Measurements from ENCODE around the gene TCP11L2.
"Not testable (repeated sequence)": the region's sequence is repeated elsewhere in the genome, so short reads cannot be mapped to it uniquely, and the experiment has no call there.

TCP11L2 gene

DNA sequence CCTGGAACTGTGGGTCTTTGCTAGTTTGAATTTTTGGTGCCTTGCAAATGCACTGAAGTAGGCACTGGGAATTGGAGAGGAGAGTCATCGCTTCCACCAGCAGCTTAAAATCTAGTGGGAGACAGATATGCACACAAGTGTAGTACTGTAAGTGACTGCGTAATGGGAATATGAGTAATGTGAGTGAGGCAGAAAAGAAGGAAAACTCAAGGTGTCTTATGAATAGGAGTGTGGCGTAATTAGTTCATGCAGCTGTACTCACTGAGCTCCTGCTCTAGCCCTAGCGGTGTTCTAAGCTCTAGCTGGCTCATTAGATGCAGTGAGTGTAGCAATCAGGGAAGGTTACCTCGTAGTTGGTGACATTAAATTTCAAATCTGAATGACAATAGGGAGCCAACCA is 2.8 kb downstream of the TCP11L2 start:
- no peak for DNase-seq (ENCODE audit: low read depth in 1 of 2, low spot score in 1 of 2)

DNA sequence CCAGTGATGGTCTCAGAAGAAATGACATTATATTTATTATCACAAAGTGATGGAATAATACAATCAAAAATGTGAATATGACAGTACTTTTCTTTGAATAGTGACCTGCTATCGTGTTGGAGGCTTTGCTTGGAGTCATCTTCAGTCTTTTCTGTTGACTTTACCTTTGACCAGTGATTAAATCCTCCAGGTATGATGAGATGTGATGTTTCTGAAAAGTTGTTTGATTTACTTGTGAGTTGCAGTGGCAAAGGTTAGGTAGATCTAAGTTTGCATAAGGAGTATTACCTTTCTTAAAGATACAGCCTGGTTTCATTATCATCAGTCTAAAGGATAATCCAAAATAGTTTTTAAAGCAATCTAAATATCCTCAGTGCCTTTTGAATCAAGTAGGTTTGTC is 4.6 kb downstream of the TCP11L2 start:
- DNase-seq (ENCODE audit: low read depth in 1 of 2, low spot score in 1 of 2) = no peak

DNA sequence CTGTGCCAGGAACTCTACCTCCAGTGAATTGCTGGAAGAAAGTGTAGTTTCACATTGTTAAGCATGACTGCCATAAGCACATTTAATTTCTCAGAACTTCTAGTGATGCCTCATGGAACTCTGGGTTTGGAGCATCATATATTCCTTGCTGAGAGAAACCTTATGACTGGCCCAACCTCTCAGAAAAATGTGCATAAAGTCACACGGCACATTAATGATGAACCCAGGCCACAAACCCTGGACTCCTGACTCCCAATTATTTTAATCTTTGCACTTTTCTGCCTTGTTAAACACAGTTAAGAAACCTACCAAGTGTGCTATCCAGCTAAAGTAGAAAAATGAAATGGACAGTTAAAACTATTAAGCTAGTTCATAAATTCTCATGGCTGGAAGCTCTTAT is 5.6 kb downstream of the TCP11L2 start:
- DNase-seq (ENCODE audit: low read depth in 1 of 2, low spot score in 1 of 2) = no peak

DNA sequence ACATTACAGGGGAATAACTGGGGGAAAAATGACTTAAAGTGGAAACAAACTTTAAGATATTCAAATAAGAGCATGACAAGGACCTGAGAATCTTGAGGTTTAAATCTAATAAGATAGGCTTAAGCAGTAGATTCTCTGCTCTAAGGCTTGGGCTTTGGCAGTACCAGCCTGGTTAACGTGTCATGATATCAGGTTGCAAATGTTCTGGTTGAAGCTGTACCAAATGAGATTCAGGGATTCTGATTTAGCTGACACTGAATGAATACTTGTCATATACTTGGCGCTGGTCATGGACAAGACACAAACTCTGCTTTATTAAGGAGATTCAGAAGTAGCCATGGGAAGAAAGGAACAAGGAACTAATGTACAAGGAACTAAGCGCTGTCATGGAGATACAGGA is 6.1 kb downstream of the TCP11L2 start:
- no peak for DNase-seq (ENCODE audit: low read depth in 1 of 2, low spot score in 1 of 2)

DNA sequence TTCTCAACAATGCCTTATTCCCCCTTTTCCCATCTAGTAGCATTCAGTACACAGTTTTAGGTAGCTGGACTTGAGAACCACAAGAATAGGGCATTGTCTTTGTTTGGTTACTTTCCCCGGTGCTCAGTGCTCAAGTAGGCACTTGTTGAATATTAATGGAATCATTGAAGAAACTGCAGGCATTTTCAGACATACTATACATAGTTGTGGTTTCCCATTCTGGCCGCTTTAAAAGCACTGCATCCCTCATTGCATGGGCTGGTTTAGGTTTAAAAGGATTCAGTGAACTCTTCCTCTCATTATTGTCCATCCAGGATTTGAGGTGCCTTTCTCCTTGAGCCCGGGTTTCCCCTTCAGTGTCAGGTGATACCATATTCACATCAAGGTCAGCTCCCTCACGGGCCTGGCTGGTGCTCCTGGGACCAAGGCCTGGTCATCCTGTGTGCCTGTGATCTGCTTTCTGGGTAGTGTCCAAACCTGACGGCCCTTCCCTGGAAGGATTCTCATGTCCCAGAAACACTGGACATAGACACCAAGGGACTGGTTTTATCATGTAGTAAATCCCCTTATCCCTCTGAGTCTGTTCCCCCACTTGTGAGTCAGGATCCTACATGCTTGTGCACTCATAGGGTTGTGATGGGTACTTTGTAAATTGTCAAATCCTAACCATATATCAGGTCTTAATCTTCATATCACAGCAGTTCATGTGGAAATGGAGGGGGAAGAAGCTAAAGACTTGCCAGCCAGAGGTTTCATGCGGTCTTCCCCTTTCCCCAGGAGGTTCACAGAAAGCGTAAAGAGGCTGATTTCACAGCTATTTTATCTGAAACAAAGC is 7.4 kb downstream of the TCP11L2 start:
- no peak for DNase-seq (ENCODE audit: low read depth in 1 of 2, low spot score in 1 of 2)

DNA sequence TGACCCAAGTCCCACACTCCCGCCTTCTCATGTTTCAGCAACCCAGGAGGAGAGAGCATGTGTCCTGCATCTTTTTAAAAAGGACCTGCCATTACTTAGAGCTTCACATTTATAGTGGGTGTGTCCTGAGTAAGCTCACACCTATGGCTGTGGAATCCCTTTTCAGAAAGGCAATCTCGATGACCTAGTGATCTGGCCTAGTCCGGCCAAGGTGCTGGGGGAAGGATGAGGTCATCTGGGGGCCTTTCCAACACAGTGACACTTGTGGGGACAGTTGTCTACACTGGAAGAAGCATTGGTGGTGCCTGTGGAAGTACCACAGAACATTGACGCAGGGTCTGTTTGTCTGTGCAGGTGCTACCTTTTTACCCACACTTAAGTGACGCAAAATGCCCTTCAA is 8.2 kb downstream of the TCP11L2 start:
- DNase-seq (ENCODE audit: low read depth in 1 of 2, low spot score in 1 of 2) = no peak

DNA sequence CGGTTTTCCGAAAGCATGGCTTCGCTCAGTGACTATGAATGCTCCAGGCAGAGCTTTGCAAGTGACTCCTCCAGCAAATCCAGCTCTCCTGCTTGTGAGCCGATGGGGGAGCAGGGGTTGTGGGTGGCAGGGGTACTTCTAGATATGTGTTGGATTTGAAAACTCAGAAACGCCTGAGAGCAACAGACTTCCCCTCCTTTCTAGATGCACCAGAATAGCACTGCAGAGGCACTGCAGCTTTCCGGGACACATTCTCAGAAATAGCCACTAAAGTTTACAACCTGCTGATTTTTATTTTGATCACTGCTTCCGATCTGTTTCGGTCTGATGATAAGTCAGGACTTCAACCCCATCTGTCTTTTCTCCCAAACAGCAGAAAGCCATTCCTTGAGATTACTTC is 8.6 kb downstream of the TCP11L2 start:
- DNase-seq (ENCODE audit: low read depth in 1 of 2, low spot score in 1 of 2) = no peak

DNA sequence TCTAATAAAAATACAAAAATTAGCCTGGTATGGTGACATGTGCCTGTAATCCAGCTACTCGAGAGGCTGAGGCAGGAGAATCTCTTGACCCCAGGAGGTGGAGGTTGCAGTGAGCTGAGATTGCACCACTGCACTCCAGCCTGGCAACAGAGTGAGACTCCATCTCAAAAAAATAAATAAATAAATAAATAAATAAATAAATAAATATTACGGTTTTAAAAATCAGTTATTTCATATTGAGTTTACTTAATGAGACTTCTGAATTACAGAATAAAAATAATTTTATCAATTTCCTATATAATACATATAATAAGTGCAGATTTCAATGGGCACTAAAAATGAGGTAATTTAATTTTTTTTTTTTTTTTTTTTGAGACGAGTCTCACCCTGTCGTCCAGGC is 10.9 kb downstream of the TCP11L2 start:
- not testable (repeated sequence) for DNase-seq (ENCODE audit: low read depth in 1 of 2, low spot score in 1 of 2)

DNA sequence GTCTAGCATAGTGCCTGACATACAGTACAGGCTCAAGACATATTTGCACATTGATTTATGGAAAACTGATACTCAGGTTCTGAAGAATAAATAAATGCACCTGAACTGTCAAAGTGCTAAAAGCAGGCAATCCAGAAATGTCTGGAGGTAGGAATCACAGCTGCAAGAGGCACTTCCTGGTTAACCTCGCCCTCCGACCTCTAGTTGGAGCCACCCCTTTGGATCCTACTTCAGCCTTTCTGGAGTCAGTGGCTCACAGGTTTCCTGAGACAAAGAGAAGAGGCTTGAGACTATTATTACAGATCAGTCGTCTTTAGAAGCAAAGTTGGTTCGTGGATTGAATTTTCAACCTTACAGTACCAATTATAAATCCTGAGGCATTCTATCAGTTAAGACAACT is 13.0 kb downstream of the TCP11L2 start:
- DNase-seq (ENCODE audit: low read depth in 1 of 2, low spot score in 1 of 2) = no peak

DNA sequence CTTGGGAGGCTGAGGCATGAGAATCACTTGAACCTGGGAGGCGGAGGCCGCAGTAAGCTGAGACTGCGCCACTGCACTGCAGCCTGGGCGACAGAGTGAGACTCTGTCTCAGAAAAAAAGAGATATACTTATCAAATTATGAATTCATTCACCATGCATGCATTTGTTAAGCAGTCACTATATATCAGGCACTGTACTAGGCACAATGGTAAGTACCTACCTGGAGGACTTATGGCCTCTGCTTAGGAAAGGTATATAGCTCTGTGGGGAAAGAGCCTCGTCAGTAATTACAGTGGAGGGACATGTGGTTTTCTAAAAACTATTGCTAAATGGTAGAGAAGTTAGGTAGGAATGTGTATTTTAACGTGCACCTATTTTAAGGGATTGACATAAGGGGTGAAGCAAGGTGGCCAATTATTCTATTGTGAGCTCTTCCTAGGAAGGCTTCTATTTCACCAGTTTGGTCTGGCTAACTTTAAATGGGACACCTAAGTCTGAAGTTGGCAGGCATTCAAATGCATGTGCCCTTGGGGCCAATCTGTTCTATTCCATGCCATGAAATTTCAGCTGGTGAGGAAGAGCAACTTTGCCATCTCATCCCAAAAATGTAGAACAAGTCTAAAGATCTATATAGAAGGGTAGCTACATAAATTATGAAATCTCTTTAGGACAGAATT is 15.0 kb downstream of the TCP11L2 start:
- DNase-seq (ENCODE audit: low read depth in 1 of 2, low spot score in 1 of 2) = no peak

DNA sequence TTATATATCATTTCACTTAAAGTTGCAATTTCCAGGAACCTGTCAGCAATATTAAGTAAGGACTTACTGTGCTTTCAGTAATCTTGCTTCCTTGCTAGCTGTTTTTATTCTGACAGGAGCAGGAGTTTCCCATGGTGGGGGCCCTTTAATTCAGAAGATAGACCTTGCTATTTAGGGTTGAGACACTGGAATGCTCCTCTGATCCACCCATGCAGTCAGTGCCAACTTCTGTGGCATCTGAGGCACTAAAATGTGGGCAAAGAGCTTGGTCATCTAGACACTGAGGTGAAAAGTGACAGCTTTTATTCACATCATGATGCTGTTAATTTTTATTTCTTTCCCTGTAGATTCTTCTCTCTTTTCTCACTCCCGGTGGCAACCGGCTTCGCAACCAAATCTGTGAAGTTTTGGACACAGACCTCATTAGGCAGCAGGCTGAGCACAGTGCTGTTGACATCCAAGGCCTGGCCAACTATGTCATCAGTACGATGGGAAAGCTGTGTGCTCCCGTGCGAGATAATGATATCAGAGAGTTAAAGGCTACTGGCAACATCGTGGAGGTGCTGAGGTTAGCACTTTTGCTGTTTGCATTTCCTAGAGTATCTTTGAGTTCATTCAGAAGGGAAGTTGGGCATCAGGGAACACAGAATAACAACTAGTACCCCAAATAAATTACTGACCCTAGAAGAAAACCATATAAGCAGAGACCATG is 18.8 kb downstream of the TCP11L2 start:
- no peak for DNase-seq (ENCODE audit: low read depth in 1 of 2, low spot score in 1 of 2)

DNA sequence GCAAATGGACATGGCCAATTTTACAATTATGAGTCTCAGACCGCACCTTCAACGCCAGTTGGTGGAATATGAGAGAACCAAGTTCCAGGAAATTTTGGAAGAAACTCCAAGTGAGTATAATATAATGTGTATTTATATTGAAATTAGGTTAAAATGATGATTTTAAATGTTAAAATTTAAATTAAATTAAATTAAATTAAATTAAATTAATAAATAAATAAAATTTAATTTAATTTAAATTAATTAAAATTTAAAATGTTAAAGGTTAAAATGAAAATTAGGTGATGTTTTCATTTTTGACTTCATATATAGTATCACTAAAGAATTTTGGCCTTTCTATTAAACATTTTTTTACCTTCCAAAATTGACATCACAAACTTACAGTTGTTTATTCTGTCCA is 21.0 kb downstream of the TCP11L2 start:
- DNase-seq (ENCODE audit: low read depth in 1 of 2, low spot score in 1 of 2) = no peak

DNA sequence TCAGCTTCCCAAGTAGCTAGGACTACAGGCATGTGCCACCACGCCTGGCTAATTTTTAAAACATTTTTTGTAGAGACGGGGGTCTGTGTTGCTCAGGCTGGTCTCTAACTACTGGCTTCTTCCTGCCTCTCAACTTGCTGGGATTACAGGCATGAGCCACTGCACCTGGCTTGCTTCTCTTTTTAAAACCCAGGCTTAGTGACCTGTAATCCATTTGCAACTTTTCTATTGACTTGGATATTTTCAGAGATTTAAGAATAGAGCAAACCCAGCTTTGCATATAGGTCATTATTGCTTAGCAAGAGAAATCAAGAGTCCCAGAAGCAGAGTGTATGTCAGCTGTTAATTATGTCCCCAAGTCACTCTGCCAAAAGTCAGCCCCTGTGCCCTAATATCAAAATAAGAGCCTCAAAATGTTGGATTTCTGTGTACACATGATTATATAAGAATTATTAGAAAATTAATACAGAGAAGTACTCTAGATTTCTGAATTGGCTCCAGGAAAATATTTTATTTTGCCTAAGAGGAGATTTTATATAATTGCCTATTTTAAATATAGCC is 24.9 kb downstream of the TCP11L2 start:
- DNase-seq (ENCODE audit: low read depth in 1 of 2, low spot score in 1 of 2) = no peak

DNA sequence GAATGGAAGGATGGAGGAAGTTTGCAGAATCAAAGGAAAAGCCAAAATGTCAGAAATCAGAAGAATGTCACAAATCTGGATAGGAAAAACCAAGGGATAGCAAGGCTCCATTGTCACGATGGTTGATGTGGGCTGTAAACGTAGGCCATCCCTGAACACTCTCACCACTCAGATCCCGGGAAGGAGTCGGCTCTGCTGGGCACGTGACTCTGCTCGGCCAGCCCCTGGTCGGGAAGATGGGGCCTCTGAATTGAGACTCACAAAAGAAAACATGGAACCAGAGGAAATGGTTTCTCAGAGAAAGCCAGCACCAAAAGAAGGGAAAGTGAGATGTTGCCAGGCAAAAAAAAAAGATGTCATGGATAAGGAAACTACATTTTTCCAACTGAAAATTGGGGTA is 26.2 kb downstream of the TCP11L2 start:
- DNase-seq (ENCODE audit: low read depth in 1 of 2, low spot score in 1 of 2) = no peak

DNA sequence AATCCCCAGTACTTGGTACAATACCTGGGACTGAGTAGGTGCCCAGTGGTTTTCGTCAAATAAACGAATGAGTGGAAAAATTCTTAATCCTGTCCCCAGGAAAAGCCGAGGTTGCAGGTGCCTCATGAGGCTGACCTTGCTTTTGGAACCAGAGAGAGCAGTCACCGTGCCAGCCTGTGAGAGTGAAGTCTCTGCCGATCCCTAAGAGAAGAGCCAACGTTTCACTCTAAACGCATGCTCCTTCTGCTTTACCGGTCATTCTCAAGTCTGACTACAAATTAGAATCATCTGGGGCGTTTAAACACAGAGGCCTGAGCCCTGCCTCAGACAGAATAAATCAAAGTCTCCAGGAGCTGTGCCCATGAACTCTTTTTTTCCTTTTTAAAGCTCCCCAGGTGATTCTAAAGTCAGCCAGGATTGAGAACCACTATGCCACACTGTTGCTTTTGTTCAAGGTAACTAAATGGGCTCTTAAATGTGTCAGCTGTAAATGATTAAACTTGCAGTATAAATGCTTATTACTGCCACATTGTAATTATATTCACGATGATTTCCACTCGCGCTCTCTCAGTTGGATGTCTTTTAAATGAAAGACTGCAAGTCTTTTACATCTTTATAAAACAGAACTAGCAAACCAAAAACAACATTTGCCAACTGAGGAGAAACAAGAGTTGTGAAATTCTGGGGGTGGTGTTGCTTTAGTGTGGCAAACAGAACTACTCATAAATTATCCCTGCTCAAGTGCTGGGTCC is 26.9 kb downstream of the TCP11L2 start:
- no peak for DNase-seq (ENCODE audit: low read depth in 1 of 2, low spot score in 1 of 2)

DNA sequence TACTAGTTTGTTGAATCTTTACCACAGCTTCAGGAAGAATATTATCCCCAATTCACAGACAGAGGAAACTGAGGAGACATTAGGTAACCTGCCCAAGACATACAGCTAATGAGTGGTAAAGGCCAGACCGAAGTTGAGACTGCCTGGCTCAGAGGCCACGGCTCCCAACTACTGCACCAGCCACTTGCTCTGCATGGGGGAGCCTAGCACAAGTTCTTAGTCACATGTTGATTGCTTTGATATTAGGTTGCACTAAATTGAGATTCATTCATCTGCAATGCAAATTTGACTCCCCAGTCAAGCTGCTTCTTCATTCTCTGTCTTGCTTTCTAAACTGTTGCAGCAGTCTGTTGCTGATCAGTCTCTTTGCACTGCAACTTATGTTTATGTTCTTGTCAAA is 29.1 kb downstream of the TCP11L2 start:
- no peak for DNase-seq (ENCODE audit: low read depth in 1 of 2, low spot score in 1 of 2)

DNA sequence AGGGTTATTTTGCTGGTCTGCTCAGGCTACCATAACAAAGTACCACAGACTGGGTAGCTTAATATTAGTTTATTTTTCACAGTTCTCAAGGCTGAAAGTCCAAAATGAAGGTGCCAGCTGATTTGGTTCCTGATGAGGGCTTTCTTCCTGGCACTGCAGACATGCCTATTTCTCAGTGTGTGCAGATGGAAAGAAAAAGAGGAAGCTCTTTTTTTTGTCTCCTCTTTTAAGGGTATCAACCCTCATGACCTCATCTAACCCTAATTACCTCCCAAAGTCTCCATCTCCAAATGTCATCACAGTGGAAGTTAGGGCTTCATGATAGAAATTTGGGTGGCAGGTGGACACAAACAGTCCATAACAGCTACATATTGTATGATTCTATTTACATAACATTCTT is 30.0 kb downstream of the TCP11L2 start:
- DNase-seq (ENCODE audit: low read depth in 1 of 2, low spot score in 1 of 2) = no peak

DNA sequence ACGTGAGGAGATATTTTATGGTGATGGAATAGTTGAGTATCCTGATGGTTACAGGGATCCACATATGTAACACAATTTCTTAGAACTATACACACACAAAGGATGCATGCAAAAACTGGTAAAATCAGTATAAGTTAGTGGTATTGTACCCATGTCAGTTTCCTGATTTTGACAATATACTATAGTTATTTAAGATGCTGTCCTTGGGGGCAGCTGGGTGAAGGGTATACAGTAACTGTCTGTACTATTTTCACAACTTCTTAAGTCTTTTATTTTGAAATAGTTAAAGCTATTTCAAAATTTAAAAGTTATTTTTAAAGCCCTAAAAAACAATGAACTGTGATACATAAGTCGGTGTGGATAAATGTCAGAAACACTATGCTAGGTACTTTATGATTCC is 30.5 kb downstream of the TCP11L2 start:
- DNase-seq (ENCODE audit: low read depth in 1 of 2, low spot score in 1 of 2) = no peak

DNA sequence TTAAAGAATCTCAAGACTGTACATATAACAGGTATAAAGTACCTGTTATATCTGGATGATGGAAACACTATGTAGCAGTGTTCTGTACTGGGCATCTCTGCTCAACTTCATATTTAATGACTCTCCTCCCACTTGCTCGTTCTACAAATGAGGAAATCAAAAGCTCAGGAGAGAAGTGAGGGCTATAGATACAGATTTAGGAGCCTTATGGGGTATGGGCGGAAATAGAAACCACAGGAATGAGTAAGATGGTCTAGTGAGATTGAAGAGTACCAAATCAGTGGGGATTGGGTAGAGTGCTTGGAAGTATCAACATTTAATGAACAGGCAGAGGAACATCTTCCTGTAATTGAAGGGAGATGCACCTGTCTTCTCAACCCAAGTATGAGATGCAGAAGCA is 31.2 kb downstream of the TCP11L2 start:
- no peak for DNase-seq (ENCODE audit: low read depth in 1 of 2, low spot score in 1 of 2)

DNA sequence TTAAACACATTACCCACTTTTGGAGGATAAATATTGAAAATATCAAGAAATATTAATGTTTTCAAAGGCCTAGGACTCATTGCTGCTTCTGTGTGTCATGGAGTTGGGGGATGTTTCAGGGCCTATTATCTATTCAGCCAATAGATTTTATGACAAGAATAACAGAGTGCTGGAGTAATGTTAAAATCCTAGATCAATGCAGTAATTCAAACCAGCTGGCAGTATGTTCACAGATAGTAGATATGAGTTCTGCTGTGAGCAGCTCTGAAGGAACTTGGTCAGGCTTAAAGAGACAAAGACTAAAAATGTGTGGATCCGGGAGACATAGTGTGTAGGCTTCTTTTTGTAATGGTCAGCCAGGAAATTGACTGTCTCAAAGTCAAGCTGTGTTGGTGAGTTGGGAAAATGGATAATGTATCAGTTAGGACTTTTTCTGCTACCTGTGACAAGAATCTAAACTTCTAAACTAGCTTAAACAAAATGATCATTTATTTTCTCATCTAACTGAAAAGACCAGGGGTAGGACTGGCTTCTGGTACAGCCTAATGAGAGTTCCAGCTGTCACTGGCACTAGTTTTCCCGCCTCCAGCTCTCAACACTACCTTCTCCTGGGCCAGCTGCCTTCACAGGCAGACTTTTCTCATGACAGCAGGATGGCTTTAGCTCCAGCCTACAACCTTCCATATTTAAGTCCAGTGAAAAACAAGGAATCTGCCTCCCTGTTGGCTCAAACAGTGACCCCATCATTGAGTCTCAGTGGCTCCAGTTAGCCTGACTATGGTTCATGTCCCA is 38.7 kb downstream of the TCP11L2 start:
- DNase-seq (ENCODE audit: low read depth in 1 of 2, low spot score in 1 of 2) = no peak
